HepG2 (cell line): ENCODE data around the gene TPRN. TPM values are rescaled to one million over a fixed set of nuclear protein-coding genes. Genes with fewer than 3 reads are reported as not detected.

Source experiments
- ASH2L ChIP-seq: fragments of 300-600, 200-600 bp; sonication (generic); IDR thresholded peaks from 2 replicates; pipeline ENCODE4 v1.7.0; 2017; ENCODE audit warnings: low read depth, mild to moderate bottlenecking, moderate library complexity, mixed read lengths, low read length; ENCODE audit not compliant: insufficient read length
- HIVEP1 ChIP-seq: sonication (generic); formaldehyde crosslinking; IDR thresholded peaks from 2 replicates; pipeline ENCODE4 v1.4.0; 2020; ENCODE audit warnings: mild to moderate bottlenecking, missing genetic modification reagents
- MAF1 ChIP-seq: sonication (generic); formaldehyde crosslinking; IDR thresholded peaks from 2 replicates; pipeline ENCODE4 v1.5.0; 2020; ENCODE audit warnings: missing genetic modification reagents, borderline replicate concordance
- MED8 ChIP-seq: sonication (generic); formaldehyde crosslinking; IDR thresholded peaks from 2 replicates; pipeline ENCODE4 v1.8.1; 2023; ENCODE audit warnings: mild to moderate bottlenecking, missing genetic modification reagents; ENCODE audit not compliant: insufficient replicate concordance
- PHF21A ChIP-seq: sonication (generic); formaldehyde crosslinking; IDR thresholded peaks from 2 replicates; pipeline ENCODE4 v1.5.0; 2020; ENCODE audit warnings: mild to moderate bottlenecking, missing genetic modification reagents
- PITX1 ChIP-seq: sonication (generic); formaldehyde crosslinking; IDR thresholded peaks from 2 replicates; pipeline ENCODE4 v1.5.1; 2020; ENCODE audit warnings: mild to moderate bottlenecking, missing genetic modification reagents
- RFXANK ChIP-seq: IDR thresholded peaks from 2 replicates; pipeline ENCODE4 v1.6.1; 2016
- SUZ12 ChIP-seq: fragments of 150-350 bp; IDR thresholded peaks from 2 replicates; pipeline ENCODE4 v1.6.1; 2014; ENCODE audit warnings: low read depth, low read length
- ZNF234 ChIP-seq: sonication (generic); formaldehyde crosslinking; conservative IDR thresholded peaks from 2 replicates; pipeline ENCODE4 v1.5.1; 2020; ENCODE audit warnings: mild to moderate bottlenecking, missing genetic modification reagents
- ZNF451 ChIP-seq: sonication (generic); formaldehyde crosslinking; IDR thresholded peaks from 2 replicates; pipeline ENCODE4 v1.5.0; 2020; ENCODE audit warnings: mild to moderate bottlenecking, missing genetic modification reagents
- ZSCAN21 ChIP-seq: sonication (generic); formaldehyde crosslinking; IDR thresholded peaks from 2 replicates; pipeline ENCODE4 v1.8.0; 2022; ENCODE audit warnings: mild to moderate bottlenecking, missing genetic modification reagents, moderate library complexity, borderline replicate concordance
- polyA plus RNA-seq, 8 experiments: library from polyadenylated mRNA; depleted of rRNA in 3 of 8; stranded (reverse) in 7 of 8; unstranded in 1 of 8; fragments of >200 nt; fragmentation: Illumina TruSeq in 4 of 8; extraction: Trizol in 4 of 8; gene quantifications; 2 replicates each; pipeline versions ENCODE4 v1.2.1 to v1.2.3, GENCODE V29; 2011 to 2016; ENCODE audit warnings: low read depth in 4 of 8, missing spikeins in 1 of 8, mixed read lengths in 1 of 8; ENCODE audit not compliant: insufficient read depth in 1 of 8
- total RNA-seq, 5 experiments: library from RNA; depleted of rRNA; stranded (reverse); fragments of >200 nt; fragmentation: Illumina TruSeq; extraction: Trizol; gene quantifications; 2 replicates each; pipeline ENCODE4 v1.2.3, GENCODE V29; 2016; ENCODE audit warnings: low read depth in 1 of 5
- TF ChIP-seq, protein P1 (sequence below): sonication (generic); formaldehyde crosslinking; IDR thresholded peaks from 2 replicates; pipeline ENCODE4; 2020; ENCODE audit warnings: missing genetic modification reagents, mild to moderate bottlenecking, borderline replicate concordance
- TF ChIP-seq, protein P2 (sequence below): sonication (generic); formaldehyde crosslinking; IDR thresholded peaks from 2 replicates; pipeline ENCODE4 v1.4.0; 2020; ENCODE audit warnings: mild to moderate bottlenecking, low read depth, missing genetic modification reagents
- TF ChIP-seq, protein P3 (sequence below): sonication (generic); formaldehyde crosslinking; IDR thresholded peaks from 2 replicates; pipeline ENCODE4 v1.4.0; 2020; ENCODE audit warnings: mild to moderate bottlenecking, missing genetic modification reagents
- TF ChIP-seq, protein P4 (sequence below): sonication (generic); formaldehyde crosslinking; IDR thresholded peaks from 2 replicates; pipeline ENCODE4 v1.4.0; 2020; ENCODE audit warnings: missing genetic modification reagents, mild to moderate bottlenecking, borderline replicate concordance
- TF ChIP-seq, protein P5 (sequence below): IDR thresholded peaks from 2 replicates; pipeline ENCODE4 v1.6.1; 2016; ENCODE audit warnings: missing genetic modification reagents, missing compliant biosample characterization
- TF ChIP-seq, protein P6 (sequence below): sonication (generic); formaldehyde crosslinking; IDR thresholded peaks from 2 replicates; pipeline ENCODE4 v1.5.1; 2020; ENCODE audit warnings: mild to moderate bottlenecking, moderate library complexity, missing genetic modification reagents

The TPRN gene
- total and polyA plus RNA-seq, 2 of the 13 experiments (the other 11 are each of a cell fraction or from before 2014, with no cell fraction given) = 10.1 to 19.2 TPM

DNA sequence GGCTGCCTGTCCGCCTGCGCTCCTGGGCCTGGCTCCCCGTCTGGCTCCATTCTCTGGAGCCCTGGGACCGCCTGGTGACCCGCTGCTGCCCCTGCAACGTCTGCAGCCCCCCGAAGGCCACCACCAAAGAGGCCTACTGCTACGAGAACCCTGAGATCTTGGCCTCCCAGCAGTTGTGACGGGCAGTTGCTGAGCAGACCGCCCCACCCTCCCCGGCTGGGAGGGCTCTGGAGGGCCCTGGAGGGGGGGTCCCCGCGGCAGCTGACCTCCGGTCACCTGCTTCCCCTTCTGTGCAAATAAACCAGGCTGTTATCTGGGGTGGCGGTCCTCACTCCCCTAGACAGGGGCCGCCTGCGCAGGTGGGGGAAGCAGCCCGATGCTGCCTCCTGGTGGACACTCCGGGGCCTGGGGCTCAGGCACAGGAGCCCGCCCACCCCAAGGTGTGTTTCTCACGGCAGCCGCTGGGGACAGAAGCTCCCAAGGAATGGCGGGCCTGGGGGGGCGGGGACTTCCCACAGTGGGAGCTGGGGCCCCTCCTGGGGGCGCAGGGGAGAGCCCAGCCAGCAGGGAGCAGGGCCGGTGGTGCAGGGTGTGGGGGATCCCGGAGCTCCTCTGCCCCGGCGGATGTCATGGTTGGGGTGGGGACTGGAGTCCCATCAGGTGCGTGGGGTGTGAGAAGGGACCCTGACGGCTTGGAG, 35.8 kb upstream of the TPRN start (continued):
- TF ChIP-seq HIVEP1 (CRISPR knock-in tag) (peak; percentile 80), MAF1 (0 out of 2 replicates have a peak, but pooled peaks have one; percentile 6), SUZ12 (no peak), ZNF234 (CRISPR knock-in tag) (0 out of 2 replicates have a peak, but pooled peaks have one; percentile 44), ASH2L (peak; percentile 48), RFXANK (CRISPR knock-in tag) (no peak), MED8 (CRISPR knock-in tag) (peak; percentile 72), ZSCAN21 (CRISPR knock-in tag) (peak; percentile 11; the same call in 1 of the 2 replicates), ZNF451 (CRISPR knock-in tag) (peak; percentile 15; the same call in 1 of the 2 replicates), PITX1 (CRISPR knock-in tag) (peak; percentile 46), PHF21A (CRISPR knock-in tag) (peak; percentile 95)
- TF ChIP-seq, protein P1, sequence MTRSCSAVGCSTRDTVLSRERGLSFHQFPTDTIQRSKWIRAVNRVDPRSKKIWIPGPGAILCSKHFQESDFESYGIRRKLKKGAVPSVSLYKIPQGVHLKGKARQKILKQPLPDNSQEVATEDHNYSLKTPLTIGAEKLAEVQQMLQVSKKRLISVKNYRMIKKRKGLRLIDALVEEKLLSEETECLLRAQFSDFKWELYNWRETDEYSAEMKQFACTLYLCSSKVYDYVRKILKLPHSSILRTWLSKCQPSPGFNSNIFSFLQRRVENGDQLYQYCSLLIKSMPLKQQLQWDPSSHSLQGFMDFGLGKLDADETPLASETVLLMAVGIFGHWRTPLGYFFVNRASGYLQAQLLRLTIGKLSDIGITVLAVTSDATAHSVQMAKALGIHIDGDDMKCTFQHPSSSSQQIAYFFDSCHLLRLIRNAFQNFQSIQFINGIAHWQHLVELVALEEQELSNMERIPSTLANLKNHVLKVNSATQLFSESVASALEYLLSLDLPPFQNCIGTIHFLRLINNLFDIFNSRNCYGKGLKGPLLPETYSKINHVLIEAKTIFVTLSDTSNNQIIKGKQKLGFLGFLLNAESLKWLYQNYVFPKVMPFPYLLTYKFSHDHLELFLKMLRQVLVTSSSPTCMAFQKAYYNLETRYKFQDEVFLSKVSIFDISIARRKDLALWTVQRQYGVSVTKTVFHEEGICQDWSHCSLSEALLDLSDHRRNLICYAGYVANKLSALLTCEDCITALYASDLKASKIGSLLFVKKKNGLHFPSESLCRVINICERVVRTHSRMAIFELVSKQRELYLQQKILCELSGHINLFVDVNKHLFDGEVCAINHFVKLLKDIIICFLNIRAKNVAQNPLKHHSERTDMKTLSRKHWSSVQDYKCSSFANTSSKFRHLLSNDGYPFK = peak; percentile 60
- TF ChIP-seq, protein P2, sequence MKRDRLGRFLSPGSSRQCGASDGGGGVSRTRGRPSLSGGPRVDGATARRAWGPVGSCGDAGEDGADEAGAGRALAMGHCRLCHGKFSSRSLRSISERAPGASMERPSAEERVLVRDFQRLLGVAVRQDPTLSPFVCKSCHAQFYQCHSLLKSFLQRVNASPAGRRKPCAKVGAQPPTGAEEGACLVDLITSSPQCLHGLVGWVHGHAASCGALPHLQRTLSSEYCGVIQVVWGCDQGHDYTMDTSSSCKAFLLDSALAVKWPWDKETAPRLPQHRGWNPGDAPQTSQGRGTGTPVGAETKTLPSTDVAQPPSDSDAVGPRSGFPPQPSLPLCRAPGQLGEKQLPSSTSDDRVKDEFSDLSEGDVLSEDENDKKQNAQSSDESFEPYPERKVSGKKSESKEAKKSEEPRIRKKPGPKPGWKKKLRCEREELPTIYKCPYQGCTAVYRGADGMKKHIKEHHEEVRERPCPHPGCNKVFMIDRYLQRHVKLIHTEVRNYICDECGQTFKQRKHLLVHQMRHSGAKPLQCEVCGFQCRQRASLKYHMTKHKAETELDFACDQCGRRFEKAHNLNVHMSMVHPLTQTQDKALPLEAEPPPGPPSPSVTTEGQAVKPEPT = no peak
- TF ChIP-seq, protein P3, sequence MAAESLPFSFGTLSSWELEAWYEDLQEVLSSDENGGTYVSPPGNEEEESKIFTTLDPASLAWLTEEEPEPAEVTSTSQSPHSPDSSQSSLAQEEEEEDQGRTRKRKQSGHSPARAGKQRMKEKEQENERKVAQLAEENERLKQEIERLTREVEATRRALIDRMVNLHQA (CRISPR knock-in tag) = no peak
- TF ChIP-seq, protein P4, sequence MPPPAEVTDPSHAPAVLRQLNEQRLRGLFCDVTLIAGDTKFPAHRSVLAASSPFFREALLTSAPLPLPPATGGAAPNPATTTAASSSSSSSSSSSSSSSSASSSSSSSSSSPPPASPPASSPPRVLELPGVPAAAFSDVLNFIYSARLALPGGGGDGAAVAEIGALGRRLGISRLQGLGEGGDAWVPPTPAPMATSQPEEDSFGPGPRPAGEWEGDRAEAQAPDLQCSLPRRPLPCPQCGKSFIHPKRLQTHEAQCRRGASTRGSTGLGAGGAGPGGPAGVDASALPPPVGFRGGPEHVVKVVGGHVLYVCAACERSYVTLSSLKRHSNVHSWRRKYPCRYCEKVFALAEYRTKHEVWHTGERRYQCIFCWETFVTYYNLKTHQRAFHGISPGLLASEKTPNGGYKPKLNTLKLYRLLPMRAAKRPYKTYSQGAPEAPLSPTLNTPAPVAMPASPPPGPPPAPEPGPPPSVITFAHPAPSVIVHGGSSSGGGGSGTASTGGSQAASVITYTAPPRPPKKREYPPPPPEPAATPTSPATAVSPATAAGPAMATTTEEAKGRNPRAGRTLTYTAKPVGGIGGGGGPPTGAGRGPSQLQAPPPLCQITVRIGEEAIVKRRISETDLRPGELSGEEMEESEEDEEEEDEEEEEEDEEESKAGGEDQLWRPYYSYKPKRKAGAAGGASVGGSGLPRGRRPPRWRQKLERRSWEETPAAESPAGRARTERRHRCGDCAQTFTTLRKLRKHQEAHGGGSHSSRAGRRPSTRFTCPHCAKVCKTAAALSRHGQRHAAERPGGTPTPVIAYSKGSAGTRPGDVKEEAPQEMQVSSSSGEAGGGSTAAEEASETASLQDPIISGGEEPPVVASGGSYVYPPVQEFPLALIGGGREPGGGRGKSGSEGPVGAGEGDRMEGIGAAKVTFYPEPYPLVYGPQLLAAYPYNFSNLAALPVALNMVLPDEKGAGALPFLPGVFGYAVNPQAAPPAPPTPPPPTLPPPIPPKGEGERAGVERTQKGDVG (CRISPR knock-in tag) = 0 out of 2 replicates have a peak, but pooled peaks have one; percentile 18
- TF ChIP-seq, protein P5, sequence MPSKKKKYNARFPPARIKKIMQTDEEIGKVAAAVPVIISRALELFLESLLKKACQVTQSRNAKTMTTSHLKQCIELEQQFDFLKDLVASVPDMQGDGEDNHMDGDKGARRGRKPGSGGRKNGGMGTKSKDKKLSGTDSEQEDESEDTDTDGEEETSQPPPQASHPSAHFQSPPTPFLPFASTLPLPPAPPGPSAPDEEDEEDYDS (CRISPR knock-in tag) = no peak; the same call in 1 of the 2 replicates
- TF ChIP-seq, protein P6, sequence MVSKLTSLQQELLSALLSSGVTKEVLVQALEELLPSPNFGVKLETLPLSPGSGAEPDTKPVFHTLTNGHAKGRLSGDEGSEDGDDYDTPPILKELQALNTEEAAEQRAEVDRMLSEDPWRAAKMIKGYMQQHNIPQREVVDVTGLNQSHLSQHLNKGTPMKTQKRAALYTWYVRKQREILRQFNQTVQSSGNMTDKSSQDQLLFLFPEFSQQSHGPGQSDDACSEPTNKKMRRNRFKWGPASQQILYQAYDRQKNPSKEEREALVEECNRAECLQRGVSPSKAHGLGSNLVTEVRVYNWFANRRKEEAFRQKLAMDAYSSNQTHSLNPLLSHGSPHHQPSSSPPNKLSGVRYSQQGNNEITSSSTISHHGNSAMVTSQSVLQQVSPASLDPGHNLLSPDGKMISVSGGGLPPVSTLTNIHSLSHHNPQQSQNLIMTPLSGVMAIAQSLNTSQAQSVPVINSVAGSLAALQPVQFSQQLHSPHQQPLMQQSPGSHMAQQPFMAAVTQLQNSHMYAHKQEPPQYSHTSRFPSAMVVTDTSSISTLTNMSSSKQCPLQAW = peak; percentile 95
